Central memory CD8-positive, alpha-beta T cell (primary cell): ENCODE results near the gene PHTF1.
A peak's percentile ranks its signal among the peaks of the same experiment; 100 is the strongest.
"Not testable (repeated sequence)": the region's sequence is repeated elsewhere in the genome, so short reads cannot be mapped to it uniquely, and the experiment has no call there.

Experiments
- ATAC-seq: fragments of 150-1000 bp; cut with Tn5 transposase; replicated peaks from 2 replicates; pipeline ENCODE4 v1.10.0; 2022; ENCODE audit warnings: mild to moderate bottlenecking, moderate FRiP score, moderate number of reproducible peaks; ENCODE audit not compliant: poor library complexity, severe bottlenecking; ENCODE audit errors: extremely low read depth
- DNase-seq, 2 donors: peaks; one replicate each; pipeline ENCODE4 v3.0.0; 2021; ENCODE audit warnings: low spot score in 2 of 2
- H3K27ac Mint-ChIP-seq: one replicate; pipeline ENCODE4 v1.8.0; 2022; ENCODE audit warnings: low read depth, mild to moderate bottlenecking, moderate library complexity, mixed read lengths
- H3K27me3 Mint-ChIP-seq: one replicate; pipeline ENCODE4 v1.8.0; 2022; ENCODE audit warnings: mixed read lengths
- H3K36me3 Mint-ChIP-seq: one replicate; pipeline ENCODE4 v1.8.0; 2022; ENCODE audit warnings: mild to moderate bottlenecking, moderate library complexity, mixed read lengths; ENCODE audit not compliant: insufficient read depth
- H3K4me1 Mint-ChIP-seq: one replicate; pipeline ENCODE4 v1.8.0; 2022; ENCODE audit warnings: mixed read lengths
- H3K4me3 Mint-ChIP-seq: one replicate; pipeline ENCODE4 v1.8.0; 2022; ENCODE audit warnings: mild to moderate bottlenecking, moderate library complexity, mixed read lengths
- H3K9me3 Mint-ChIP-seq: one replicate; pipeline ENCODE4 v1.8.0; 2022; ENCODE audit warnings: mixed read lengths

PHTF1 gene

DNA sequence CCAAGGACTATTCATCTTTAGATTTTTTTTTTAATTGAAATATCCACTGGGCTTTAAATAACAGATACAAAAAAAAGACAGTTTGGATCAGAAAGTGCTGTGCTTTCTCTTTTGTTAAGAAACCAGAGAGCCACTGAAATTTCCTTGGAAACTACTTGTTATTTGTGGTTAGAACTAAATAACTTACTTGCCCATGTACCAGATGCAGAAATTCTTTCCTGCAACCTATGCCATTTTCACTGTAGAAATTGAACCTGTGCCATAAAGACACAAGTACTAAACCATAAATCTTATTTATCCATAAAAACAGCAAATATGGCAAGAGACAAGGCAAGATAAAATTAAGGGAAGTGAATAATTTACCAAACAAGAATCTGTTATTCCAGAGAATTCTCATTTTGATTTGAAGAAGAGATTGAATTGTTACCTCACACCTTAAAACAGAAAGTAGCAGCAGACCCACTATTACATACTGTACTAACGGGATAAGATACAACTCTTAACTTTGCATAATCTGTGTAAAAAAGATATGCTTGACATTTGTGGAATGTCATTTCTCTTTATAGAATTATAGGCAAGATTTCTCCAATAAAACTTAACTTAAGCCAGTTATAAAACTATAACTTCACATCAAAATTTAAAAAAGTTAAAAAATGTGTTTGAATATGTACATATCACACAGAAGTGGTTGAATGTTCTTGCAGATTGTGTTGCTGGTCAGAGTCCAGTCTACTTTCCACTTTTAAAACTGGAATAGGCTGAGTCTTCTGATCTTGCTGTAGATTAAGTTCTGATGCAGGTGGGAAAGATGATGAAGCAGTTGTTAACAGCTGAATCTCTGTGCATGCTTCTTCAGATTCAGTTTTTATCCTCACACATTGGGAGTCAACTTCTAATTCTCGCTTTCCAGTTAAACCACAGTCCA lies 6.3 kb upstream of the PHTF1 start:
- ATAC-seq = no peak
- Mint-ChIP-seq H3K27ac (no peak overlapping the region), H3K27me3 (no peaks in the 10 kb centered on the region), H3K4me1 (peaks cover 16% of the 10 kb centered on the region), H3K4me3 (no peak overlapping the region), H3K9me3 (no peaks in the 10 kb centered on the region), H3K36me3 (peaks cover 30% of the 10 kb centered on the region)
- no peak for DNase-seq

DNA sequence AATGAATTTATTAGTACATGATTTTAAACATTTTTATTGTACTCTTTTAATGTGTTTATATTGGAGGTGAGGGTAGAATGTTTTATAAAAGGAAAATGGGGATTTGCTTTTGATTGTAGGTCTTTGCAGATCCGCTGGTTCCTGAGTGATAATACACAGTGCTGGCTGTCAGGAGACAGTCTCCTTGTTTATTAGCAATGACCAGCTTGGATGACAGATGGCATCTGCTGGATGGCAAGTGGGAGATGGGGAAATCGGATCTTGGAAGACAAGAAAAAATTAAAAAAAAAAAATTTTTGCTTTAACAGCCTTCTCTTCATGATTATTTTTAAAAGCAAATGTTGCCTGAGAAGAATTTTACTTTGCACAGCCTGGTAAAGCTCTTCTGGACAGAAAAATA lies 4.4 kb upstream of the PHTF1 start:
- Mint-ChIP-seq H3K4me3 (no peak overlapping the region), H3K27me3 (no peaks in the 10 kb centered on the region), H3K4me1 (peaks cover 8% of the 10 kb centered on the region), H3K36me3 (peaks cover 28% of the 10 kb centered on the region), H3K9me3 (no peaks in the 10 kb centered on the region), H3K27ac (peak overlapping the region; percentile 56)
- ATAC-seq (no peak), DNase-seq (no peak)

DNA sequence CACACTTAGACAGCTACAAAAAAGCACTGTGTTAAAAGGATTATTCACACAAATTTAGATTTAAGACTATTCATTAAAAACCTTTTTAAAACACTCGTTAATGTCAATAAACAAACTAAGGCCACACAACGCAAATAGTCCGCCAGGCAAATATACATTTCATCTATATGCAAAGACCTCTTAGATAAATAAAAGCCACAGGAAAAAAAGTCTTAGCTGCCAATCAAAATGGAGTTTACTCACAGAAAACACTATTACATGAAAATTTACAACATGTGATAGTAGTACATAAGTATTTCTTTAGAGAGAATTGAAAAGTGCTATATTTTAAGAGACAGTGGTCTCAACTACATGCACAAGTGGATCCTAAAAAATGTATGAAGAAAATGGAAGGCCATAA lies 2.7 kb upstream of the PHTF1 start:
- no peaks in the 10 kb centered on the region for H3K27me3 Mint-ChIP-seq
- no peak overlapping the region for H3K4me3 Mint-ChIP-seq
- peaks cover 16% of the 10 kb centered on the region for H3K4me1 Mint-ChIP-seq
- no peak for DNase-seq
- no peak overlapping the region for H3K27ac Mint-ChIP-seq
- no peak for ATAC-seq
- H3K9me3 Mint-ChIP-seq = no peaks in the 10 kb centered on the region
- peaks cover 27% of the 10 kb centered on the region for H3K36me3 Mint-ChIP-seq

DNA sequence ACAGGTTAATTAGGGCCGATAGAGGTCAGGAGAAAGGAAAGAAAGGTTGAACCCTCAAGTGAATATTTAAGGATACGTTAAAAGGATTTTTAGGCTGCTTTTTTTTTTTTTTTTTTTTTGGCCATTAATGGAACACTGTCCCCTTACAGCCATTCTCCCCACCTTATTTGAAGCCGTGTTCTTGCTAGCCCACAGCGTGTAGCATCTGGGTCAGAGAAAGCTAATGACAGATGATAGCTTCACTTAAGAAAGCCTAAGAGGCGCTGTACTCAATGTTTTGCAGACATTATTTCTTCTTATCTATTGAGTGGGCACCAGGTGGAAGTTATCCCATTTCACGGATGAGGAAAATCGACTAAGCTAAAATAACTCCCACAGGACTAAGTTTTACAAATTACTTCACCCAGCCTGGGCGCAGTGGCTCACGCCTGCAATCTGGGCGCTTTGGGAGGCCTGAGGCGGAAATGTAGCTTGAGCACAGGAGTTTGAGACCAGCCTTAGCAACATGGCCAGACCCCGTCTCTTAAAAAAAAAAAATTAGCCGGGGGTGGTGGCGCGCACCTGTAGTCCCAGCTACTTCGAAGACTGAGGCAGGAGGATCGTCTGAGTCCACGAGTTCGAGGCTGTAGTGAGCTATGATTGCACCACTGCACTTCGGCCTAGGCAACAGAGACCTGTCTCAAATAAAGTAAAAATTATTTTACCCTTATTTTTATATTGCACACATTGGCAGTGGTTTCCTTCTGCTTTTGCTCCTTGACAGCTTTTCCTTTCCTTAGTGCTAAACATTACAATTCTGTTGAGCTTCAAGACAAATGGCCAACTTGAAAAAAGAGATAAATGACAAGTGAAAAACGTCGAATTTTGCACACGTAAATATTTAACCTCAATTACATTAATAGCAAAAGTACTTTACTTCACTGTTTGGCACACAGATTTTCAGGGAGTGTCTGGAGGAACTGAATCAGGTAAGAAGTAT lies 1.1 kb upstream of the PHTF1 start:
- ATAC-seq = no peak
- Mint-ChIP-seq H3K9me3 (no peaks in the 10 kb centered on the region), H3K27ac (peak overlapping the region; percentile 96), H3K27me3 (no peaks in the 10 kb centered on the region), H3K36me3 (peaks cover 20% of the 10 kb centered on the region), H3K4me3 (peak overlapping the region; percentile 94), H3K4me1 (peaks cover 30% of the 10 kb centered on the region)
- no peak for DNase-seq

DNA sequence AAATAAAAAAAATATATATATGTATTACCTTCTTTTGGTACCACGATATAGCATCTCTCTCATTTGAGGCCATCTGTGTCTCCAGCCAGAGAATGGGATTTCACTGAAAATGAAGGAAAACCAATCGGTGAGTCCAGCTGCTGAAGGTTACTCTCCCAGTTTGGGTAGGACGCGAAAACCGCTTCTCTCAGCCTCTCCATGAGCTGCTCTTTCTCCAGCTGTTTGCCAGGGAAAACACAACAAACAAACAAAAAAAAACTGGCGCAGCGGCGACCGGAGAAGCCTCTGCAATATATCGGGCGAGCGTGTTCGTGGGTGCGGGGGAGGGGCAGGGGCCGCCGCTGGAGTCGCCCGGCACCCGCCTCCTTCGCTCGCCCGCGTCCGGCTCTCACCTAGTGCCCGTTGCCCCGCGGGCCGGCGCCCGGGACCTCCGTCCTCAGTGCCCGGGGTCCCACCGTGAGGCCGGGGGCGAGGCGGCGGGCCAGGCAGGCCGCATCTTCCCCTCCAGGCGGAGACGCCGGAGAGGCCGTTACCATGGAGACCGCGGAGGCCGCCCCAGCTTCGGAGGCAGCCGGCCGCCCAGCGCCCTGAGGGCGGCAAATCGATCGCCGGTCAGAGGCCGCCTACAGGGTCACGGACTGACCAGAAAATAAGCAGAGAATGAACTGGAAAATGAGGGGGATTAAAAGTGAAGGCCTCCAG lies 504 bp downstream of the PHTF1 start:
- H3K9me3 Mint-ChIP-seq = no peaks in the 10 kb centered on the region
- peaks cover 13% of the 10 kb centered on the region for H3K36me3 Mint-ChIP-seq
- peak; percentile 43 to 52 for DNase-seq

DNA sequence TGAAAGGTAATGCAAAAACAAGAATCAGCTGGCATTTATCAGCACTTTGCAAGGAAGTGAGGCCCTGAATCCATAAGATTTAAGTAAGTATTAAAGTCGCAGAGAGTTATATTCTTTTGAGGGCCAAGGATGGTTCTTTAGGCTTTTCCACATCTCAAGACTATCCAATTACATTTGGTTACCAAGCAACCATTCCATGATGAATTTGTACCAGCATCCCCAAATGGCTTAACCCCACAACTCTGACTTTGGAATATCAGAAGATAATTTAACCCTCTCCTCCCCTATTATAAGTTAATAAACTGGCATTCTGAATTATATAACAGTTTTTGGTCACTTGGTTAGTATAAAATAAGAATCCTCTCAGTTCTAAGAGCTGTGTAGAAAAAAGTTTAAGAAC lies 2.8 kb downstream of the PHTF1 start:
- DNase-seq = no peak
- no peaks in the 10 kb centered on the region for H3K9me3 Mint-ChIP-seq
- no peak overlapping the region for H3K27ac Mint-ChIP-seq
- ATAC-seq = no peak
- H3K27me3 Mint-ChIP-seq = no peaks in the 10 kb centered on the region
- peaks cover 32% of the 10 kb centered on the region for H3K4me1 Mint-ChIP-seq
- H3K4me3 Mint-ChIP-seq = no peak overlapping the region
- peaks cover 13% of the 10 kb centered on the region for H3K36me3 Mint-ChIP-seq

More for the DNA sequence above, 504 bp downstream of the PHTF1 start:
- peak; percentile 61 for ATAC-seq
- Mint-ChIP-seq H3K27ac (peak overlapping the region; percentile 96), H3K4me1 (peaks cover 32% of the 10 kb centered on the region), H3K27me3 (no peaks in the 10 kb centered on the region), H3K4me3 (peak overlapping the region; percentile 94)

DNA sequence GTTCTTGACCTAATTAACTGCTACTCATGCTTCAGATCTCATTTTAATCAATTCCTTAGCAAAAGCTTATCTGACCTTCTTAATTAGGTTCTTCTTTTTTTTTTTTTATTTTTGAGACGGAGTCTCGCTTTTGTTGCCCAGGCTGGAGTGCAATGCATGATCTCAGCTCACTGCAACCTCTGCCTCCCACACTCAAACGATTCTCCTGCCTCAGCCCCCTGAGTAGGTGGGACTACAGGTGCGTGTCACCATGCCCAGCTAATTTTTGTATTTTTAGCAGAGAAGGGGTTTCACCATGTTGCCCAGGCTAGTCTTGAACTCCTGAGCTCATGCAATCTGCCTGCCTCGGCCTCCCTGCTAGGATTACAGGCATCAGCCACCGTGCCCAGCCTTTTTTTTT lies 6.0 kb downstream of the PHTF1 start:
- H3K27me3 Mint-ChIP-seq, DNase-seq, H3K4me3 Mint-ChIP-seq, H3K36me3 Mint-ChIP-seq, ATAC-seq, H3K27ac Mint-ChIP-seq, H3K9me3 Mint-ChIP-seq: not testable (repeated sequence)
- H3K4me1 Mint-ChIP-seq = peaks cover 24% of the 10 kb centered on the region

DNA sequence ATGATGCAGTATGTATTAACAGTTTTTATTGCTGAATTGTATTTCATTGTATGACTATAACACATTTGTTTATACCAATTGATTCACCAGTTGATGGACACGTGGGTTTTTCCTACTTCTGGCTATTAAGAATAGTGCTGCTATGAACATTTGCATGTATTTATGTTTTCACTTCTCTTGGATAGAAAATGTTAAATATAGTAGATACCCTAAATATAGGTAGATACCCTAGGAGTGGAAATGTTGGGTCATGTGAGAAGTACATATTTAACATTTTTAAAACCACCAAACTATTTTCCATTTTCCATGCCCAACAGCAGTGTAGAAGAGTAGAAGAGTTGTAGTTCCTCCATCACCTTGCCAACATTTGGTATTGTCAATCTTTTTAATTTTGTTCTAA lies 7.8 kb downstream of the PHTF1 start:
- ATAC-seq (no peak), DNase-seq (no peak)
- Mint-ChIP-seq H3K36me3 (peaks cover 7% of the 10 kb centered on the region), H3K9me3 (no peaks in the 10 kb centered on the region), H3K4me1 (peaks cover 13% of the 10 kb centered on the region), H3K4me3 (no peak overlapping the region), H3K27ac (no peak overlapping the region), H3K27me3 (no peaks in the 10 kb centered on the region)

DNA sequence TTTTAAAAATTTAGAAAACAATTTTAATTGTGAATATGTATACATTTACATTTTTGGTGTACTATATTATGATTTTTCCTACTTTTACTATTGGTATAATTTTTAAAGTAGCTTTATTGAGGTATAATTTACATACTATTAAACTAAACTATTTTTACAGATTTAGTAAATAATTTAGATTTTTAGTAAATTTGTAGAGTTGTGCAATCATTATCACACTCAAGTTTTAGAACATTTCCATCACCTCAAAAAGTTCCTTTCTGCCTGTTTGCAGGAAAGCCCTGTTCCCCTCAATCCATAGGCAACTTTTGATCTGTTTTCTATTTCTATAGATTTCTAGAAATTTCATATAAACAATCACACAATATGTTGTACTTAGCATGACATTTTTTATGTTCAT lies 8.2 kb downstream of the PHTF1 start:
- ATAC-seq (no peak), DNase-seq (no peak)
- no peaks in the 10 kb centered on the region for H3K9me3 Mint-ChIP-seq

DNA sequence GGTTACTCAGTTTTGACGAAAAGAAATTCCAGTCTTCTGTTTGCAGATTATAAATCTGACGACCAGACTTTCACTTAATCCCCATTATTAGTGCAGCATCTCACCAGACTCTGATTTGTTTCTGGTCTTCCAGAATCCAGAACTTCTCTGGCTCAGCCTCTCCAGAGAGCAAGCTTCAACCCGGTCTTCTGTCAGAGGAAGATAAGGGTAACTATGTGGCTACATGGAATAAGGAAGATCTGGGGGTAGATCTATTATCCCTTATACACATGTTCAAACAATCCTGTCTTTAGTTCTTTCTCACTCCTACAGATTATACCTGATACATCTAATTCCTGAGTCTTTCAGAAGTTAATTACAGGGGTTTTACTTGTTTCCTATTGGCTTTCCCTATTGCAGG lies 9.9 kb downstream of the PHTF1 start:
- Mint-ChIP-seq H3K4me1 (no peaks in the 10 kb centered on the region), H3K4me3 (no peak overlapping the region), H3K9me3 (no peaks in the 10 kb centered on the region), H3K27me3 (no peaks in the 10 kb centered on the region), H3K36me3 (peaks cover 5% of the 10 kb centered on the region), H3K27ac (no peak overlapping the region)
- ATAC-seq (no peak), DNase-seq (no peak)

More for the DNA sequence above, 8.2 kb downstream of the PHTF1 start:
- peaks cover 9% of the 10 kb centered on the region for H3K4me1 Mint-ChIP-seq
- peaks cover 7% of the 10 kb centered on the region for H3K36me3 Mint-ChIP-seq
- no peak overlapping the region for H3K4me3 Mint-ChIP-seq
- no peaks in the 10 kb centered on the region for H3K27me3 Mint-ChIP-seq
- H3K27ac Mint-ChIP-seq = no peak overlapping the region

DNA sequence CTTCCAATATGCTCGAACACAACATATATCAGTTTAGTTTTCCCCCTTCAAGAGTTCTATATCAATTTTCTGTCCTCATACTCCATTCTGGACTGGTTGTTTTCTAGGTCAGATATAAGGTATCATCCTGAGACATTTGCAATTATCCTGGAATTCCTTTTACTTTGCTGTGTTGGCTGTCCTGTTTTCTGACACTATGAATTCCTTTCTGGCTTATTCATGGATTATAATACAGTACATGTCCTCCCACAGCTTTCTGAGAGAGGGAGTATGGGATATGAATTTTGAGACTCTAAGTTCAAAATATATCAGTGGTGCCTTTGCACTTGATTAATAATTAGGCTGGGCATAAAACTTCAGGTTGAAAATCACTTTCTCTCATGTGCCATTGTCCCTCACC lies 11.9 kb downstream of the PHTF1 start:
- ATAC-seq = no peak
- H3K27me3 Mint-ChIP-seq = no peaks in the 10 kb centered on the region
- H3K9me3 Mint-ChIP-seq = no peaks in the 10 kb centered on the region
- peaks cover 4% of the 10 kb centered on the region for H3K4me1 Mint-ChIP-seq
- H3K36me3 Mint-ChIP-seq = peaks cover 6% of the 10 kb centered on the region
- H3K4me3 Mint-ChIP-seq = no peak overlapping the region
- no peak overlapping the region for H3K27ac Mint-ChIP-seq
- no peak for DNase-seq

DNA sequence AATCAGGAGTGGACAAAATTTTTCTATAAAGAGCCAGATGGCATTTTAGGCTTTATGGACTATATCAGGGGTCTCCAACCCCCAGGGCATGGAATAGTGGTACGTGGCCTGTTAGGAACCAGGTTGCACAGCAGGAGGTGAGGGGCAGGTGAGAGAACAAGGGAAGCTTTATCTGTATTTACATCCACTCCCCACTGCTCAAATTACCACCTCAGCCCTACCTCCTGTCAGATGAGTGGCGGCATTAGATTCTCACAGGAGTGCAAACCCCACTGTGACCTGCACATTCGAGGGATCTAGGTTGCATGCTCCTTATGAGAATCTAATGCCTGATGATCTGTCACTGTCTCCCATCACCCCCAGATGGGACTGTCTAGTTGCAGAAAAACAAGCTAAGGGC lies 13.9 kb downstream of the PHTF1 start:
- DNase-seq = no peak
- no peak overlapping the region for H3K27ac Mint-ChIP-seq
- no peak for ATAC-seq
- peaks cover 4% of the 10 kb centered on the region for H3K4me1 Mint-ChIP-seq
- H3K9me3 Mint-ChIP-seq = no peaks in the 10 kb centered on the region
- H3K36me3 Mint-ChIP-seq = peaks cover 6% of the 10 kb centered on the region
- H3K4me3 Mint-ChIP-seq = no peak overlapping the region
- no peaks in the 10 kb centered on the region for H3K27me3 Mint-ChIP-seq
